Osteoblast (primary cell): ENCODE measurements around the gene TGM6. TPM values are rescaled to one million over a fixed set of nuclear protein-coding genes. Genes with fewer than 3 reads are reported as not detected.

Experiments
- DNase-seq: peaks from one replicate; pipeline ENCODE4 v3.0.0; 2011; ENCODE audit warnings: low spot score, mixed read lengths; ENCODE audit not compliant: insufficient read length; ENCODE audit errors: missing footprints
- H2AFZ ChIP-seq: 2 replicates; pipeline ENCODE4 v1.6.0; 2011; ENCODE audit warnings: mild to moderate bottlenecking, low read length
- H3K27ac ChIP-seq: 2 replicates; pipeline ENCODE4 v1.5.1; 2011; ENCODE audit warnings: mild to moderate bottlenecking, low read depth, low read length, moderate library complexity
- H3K27me3 ChIP-seq: 2 replicates; pipeline ENCODE4 v1.6.0; 2012; ENCODE audit warnings: mild to moderate bottlenecking, control low read depth, inconsistent platforms, low read length, moderate library complexity; ENCODE audit not compliant: insufficient read depth
- H3K36me3 ChIP-seq: 2 replicates; pipeline ENCODE4 v1.5.1; 2011; ENCODE audit warnings: mild to moderate bottlenecking, low read length, control low read depth, moderate library complexity; ENCODE audit not compliant: insufficient read depth
- H3K4me1 ChIP-seq: 2 replicates; pipeline ENCODE4 v1.5.1; 2011; ENCODE audit warnings: mild to moderate bottlenecking, low read length, control low read depth, moderate library complexity; ENCODE audit not compliant: insufficient read depth
- H3K4me2 ChIP-seq: 2 replicates; pipeline ENCODE4 v1.6.0; 2011; ENCODE audit warnings: mild to moderate bottlenecking, low read length; ENCODE audit not compliant: insufficient read depth
- H3K4me3 ChIP-seq: fragments of 200-600 bp; sonication (generic); 3 replicates; pipeline ENCODE4 v1.5.1; 2012; ENCODE audit warnings: mild to moderate bottlenecking, low read length, inconsistent platforms; ENCODE audit not compliant: insufficient read depth
- H3K79me2 ChIP-seq: 2 replicates; pipeline ENCODE4 v1.6.0; 2012; ENCODE audit warnings: mild to moderate bottlenecking, low read length, control low read depth, inconsistent platforms; ENCODE audit not compliant: insufficient read depth
- H3K9me3 ChIP-seq: 2 replicates; pipeline ENCODE4 v1.5.1; 2011; ENCODE audit warnings: low read depth, low read length, control low read depth
- H4K20me1 ChIP-seq: 2 replicates; pipeline ENCODE4 v1.6.0; 2012; ENCODE audit warnings: mild to moderate bottlenecking, low read length, control low read depth; ENCODE audit not compliant: insufficient read depth
- CTCF ChIP-seq: IDR thresholded peaks from 2 replicates; pipeline ENCODE4 v1.5.1; 2011; ENCODE audit warnings: mild to moderate bottlenecking, low read depth, low read length, moderate library complexity; ENCODE audit errors: extremely low read depth
- total RNA-seq: library from RNA; depleted of rRNA; stranded (reverse); fragments of >200 nt; gene quantifications from 2 replicates; pipeline ENCODE4 v1.2.3, GENCODE V29; 2012

Gene TGM6
- total RNA-seq, 1 donor: not detected

GRCh38 chr20:2408111-2408510 is 27.4 kb downstream of the TGM6 start:
- Histone ChIP-seq H4K20me1 (no peaks in the 10 kb centered on the region), H3K27ac (no peak overlapping the region), H3K4me3 (no peak overlapping the region), H3K4me2 (no peak overlapping the region), H3K9me3 (peaks cover 3% of the 10 kb centered on the region), H3K27me3 (peaks cover 8% of the 10 kb centered on the region), H3K4me1 (no peaks in the 10 kb centered on the region), H2AFZ (no peak overlapping the region), H3K79me2 (no peaks in the 10 kb centered on the region), H3K36me3 (no peaks in the 10 kb centered on the region)
- TF ChIP-seq CTCF: no peak
- peak; percentile 8 for DNase-seq

GRCh38 chr20:2416541-2417212 is 36.0 kb downstream of the TGM6 start:
- TF ChIP-seq CTCF: no peak
- Histone ChIP-seq H3K4me2 (no peak overlapping the region), H3K27ac (no peak overlapping the region), H2AFZ (no peak overlapping the region), H3K4me3 (no peak overlapping the region), H3K27me3 (peaks cover 27% of the 10 kb centered on the region), H3K9me3 (no peaks in the 10 kb centered on the region), H4K20me1 (no peaks in the 10 kb centered on the region), H3K36me3 (no peaks in the 10 kb centered on the region), H3K4me1 (no peaks in the 10 kb centered on the region), H3K79me2 (no peaks in the 10 kb centered on the region)
- no peak for DNase-seq

GRCh38 chr20:2417213-2417541 is 36.5 kb downstream of the TGM6 start:
- H3K4me3 ChIP-seq: no peak overlapping the region
- DNase-seq: no peak
- no peaks in the 10 kb centered on the region for H3K79me2 ChIP-seq
- peaks cover 27% of the 10 kb centered on the region for H3K27me3 ChIP-seq
- H3K4me1 ChIP-seq: no peaks in the 10 kb centered on the region
- no peak for TF ChIP-seq CTCF
- no peaks in the 10 kb centered on the region for H3K36me3 ChIP-seq
- H3K27ac ChIP-seq: no peak overlapping the region
- no peak overlapping the region for H2AFZ ChIP-seq
- H3K4me2 ChIP-seq: no peak overlapping the region
- no peaks in the 10 kb centered on the region for H4K20me1 ChIP-seq
- H3K9me3 ChIP-seq: no peaks in the 10 kb centered on the region

GRCh38 chr20:2418388-2418787 is 37.7 kb downstream of the TGM6 start:
- TF ChIP-seq CTCF: no peak
- peaks cover 29% of the 10 kb centered on the region for H3K27me3 ChIP-seq
- H3K9me3 ChIP-seq: no peaks in the 10 kb centered on the region
- no peaks in the 10 kb centered on the region for H4K20me1 ChIP-seq
- no peak overlapping the region for H3K4me2 ChIP-seq
- no peaks in the 10 kb centered on the region for H3K79me2 ChIP-seq
- H3K36me3 ChIP-seq: no peaks in the 10 kb centered on the region
- no peak for DNase-seq
- no peak overlapping the region for H2AFZ ChIP-seq
- no peak overlapping the region for H3K4me3 ChIP-seq
- no peak overlapping the region for H3K27ac ChIP-seq
- H3K4me1 ChIP-seq: no peaks in the 10 kb centered on the region
